ENCODE data around the gene SYNJ2.

DNA sequence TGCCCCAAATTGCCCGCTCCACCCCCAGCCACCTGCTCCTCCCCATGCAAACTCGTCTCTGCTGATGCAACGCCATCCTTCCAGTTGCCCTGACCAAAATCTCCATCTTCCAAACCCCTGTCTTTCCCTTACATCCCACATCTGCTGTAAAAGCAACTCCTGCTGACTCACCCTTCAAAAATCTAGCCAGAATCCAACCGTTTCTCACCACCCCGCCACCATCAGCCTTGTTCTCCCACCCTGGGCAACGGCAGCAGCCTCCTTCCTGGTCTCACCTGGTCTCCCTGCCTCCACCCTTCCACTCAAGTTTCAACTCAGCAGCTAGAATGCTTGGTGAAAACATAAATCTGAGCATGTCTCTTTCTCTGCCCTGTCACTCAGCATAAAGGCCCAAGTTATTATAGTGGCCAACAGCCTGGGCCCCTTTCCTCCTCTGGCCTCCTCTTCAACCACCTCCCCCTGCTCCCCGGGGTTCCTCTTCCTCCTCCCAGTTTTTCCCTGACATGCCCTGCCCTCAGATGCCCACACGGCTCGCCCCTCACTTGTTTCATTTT is 7.2 kb upstream of the SYNJ2 start:
- TF ChIP-seq, protein P1, sequence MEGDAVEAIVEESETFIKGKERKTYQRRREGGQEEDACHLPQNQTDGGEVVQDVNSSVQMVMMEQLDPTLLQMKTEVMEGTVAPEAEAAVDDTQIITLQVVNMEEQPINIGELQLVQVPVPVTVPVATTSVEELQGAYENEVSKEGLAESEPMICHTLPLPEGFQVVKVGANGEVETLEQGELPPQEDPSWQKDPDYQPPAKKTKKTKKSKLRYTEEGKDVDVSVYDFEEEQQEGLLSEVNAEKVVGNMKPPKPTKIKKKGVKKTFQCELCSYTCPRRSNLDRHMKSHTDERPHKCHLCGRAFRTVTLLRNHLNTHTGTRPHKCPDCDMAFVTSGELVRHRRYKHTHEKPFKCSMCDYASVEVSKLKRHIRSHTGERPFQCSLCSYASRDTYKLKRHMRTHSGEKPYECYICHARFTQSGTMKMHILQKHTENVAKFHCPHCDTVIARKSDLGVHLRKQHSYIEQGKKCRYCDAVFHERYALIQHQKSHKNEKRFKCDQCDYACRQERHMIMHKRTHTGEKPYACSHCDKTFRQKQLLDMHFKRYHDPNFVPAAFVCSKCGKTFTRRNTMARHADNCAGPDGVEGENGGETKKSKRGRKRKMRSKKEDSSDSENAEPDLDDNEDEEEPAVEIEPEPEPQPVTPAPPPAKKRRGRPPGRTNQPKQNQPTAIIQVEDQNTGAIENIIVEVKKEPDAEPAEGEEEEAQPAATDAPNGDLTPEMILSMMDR (IDR thresholded peaks at IDR 0.05; ENCODE audit: low read depth, low read length), result no peak
- TF ChIP-seq POLR2A (IDR thresholded peaks at IDR 0.05; ENCODE audit: extremely low read depth, insufficient read length), result no peak
- TF ChIP-seq, protein P2, sequence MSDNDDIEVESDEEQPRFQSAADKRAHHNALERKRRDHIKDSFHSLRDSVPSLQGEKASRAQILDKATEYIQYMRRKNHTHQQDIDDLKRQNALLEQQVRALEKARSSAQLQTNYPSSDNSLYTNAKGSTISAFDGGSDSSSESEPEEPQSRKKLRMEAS (IDR thresholded peaks at IDR 0.05; ENCODE audit: low read depth, low read length), result no peak

Data from NB4 (cell line).